Body of pancreas (tissue), 4 donors: ENCODE results near the gene SCNN1A. TPM values are rescaled to one million over a fixed set of nuclear protein-coding genes. Genes with fewer than 3 reads are reported as not detected.

ENCODE experiments used
- ATAC-seq: fragments of 150-250 bp; one replicate; pipeline ENCODE4 v1.9.1; 2016
- DNase-seq, 4 donors: peaks; one replicate each; pipeline ENCODE4 v3.0.0-alpha.2; 2019
- H3K27ac ChIP-seq, 4 donors: fragments of 200-600 bp; sonication (generic); 1 replicate in 3 of 4; 2 replicates in 1 of 4; pipeline versions ENCODE4 v1.5.1 to v1.6.1; 2016 to 2019; ENCODE audit warnings: mild to moderate bottlenecking in 1 of 4, mixed read lengths in 1 of 4, moderate library complexity in 1 of 4
- H3K27me3 ChIP-seq, 2 donors: fragments of 200-600 bp; sonication (generic); one replicate each; pipeline ENCODE4 v1.6.0; 2016; ENCODE audit warnings: mild to moderate bottlenecking in 1 of 2
- H3K36me3 ChIP-seq, 2 donors: fragments of 200-600 bp; sonication (generic); replicated peaks in 1 of 2; 2 replicates each; pipeline ENCODE4 v1.5.1; 2016; ENCODE audit warnings: low read depth in 2 of 2; ENCODE audit not compliant: insufficient read depth in 1 of 2
- H3K4me1 ChIP-seq: fragments of 200-600 bp; sonication (generic); one replicate; pipeline ENCODE4 v1.6.0; 2016
- H3K4me3 ChIP-seq, 2 donors: fragments of 200-600 bp; sonication (generic); 1 replicate in 1 of 2; 2 replicates in 1 of 2; pipeline ENCODE4 v1.5.1; 2016 to 2019
- H3K9me3 ChIP-seq, 3 donors: fragments of 200-600 bp; sonication (generic); 1 replicate in 2 of 3; 2 replicates in 1 of 3; pipeline ENCODE4 v1.5.1; 2016
- POLR2A ChIP-seq, 3 donors: fragments of 450-650 bp; IDR thresholded peaks; one replicate each; pipeline ENCODE4 v1.6.1; 2016; ENCODE audit warnings: antibody characterized with exemption in 3 of 3, mild to moderate bottlenecking in 2 of 3
- WGBS, 2 donors: methylation state at CpG; one replicate each; pipeline ENCODE4 v1.1.5; 2017; 5-methylcytosine and 5-hydroxymethylcytosine counted together
- intact Hi-C: fragments of 100-400 bp; cut with DNase I; formaldehyde crosslinking; loops from one replicate; pipeline ENCODE4 v1.15.1; 2023
- total RNA-seq, 2 donors: library from RNA; depleted of rRNA; stranded (reverse); fragments of >200 nt; gene quantifications; one replicate each; pipeline ENCODE4 v1.1.0, GENCODE V29; 2016
- TF ChIP-seq, protein P1 (sequence below), 7 experiments: fragments of 450-650 bp in 4 of 7; fragments of 200-600 bp in 3 of 7; sonication (generic) in 3 of 7; IDR thresholded peaks; one replicate each; pipeline ENCODE4 v1.5.1; 2016 to 2019; ENCODE audit warnings: antibody characterized with exemption in 7 of 7

The SCNN1A gene
- total RNA-seq, 2 donors from 2014 or later: 62.5 to 112 TPM

- Histone ChIP-seq H3K27me3 (no peaks in the 10 kb centered on the region), H3K27ac (peak overlapping the region in 3 of 4 donors; percentile 73 to 75 (median 75)), H3K9me3 (no peaks in the 10 kb centered on the region), H3K36me3 (peaks cover under 1% of the 10 kb centered on the region in 2 donors), H3K4me3 (no peak overlapping the region), H3K4me1 (peaks cover 44% of the 10 kb centered on the region)
- TF ChIP-seq, protein P1, sequence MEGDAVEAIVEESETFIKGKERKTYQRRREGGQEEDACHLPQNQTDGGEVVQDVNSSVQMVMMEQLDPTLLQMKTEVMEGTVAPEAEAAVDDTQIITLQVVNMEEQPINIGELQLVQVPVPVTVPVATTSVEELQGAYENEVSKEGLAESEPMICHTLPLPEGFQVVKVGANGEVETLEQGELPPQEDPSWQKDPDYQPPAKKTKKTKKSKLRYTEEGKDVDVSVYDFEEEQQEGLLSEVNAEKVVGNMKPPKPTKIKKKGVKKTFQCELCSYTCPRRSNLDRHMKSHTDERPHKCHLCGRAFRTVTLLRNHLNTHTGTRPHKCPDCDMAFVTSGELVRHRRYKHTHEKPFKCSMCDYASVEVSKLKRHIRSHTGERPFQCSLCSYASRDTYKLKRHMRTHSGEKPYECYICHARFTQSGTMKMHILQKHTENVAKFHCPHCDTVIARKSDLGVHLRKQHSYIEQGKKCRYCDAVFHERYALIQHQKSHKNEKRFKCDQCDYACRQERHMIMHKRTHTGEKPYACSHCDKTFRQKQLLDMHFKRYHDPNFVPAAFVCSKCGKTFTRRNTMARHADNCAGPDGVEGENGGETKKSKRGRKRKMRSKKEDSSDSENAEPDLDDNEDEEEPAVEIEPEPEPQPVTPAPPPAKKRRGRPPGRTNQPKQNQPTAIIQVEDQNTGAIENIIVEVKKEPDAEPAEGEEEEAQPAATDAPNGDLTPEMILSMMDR (IDR thresholded peaks at IDR 0.05): no peak
- no peak for TF ChIP-seq POLR2A (IDR thresholded peaks at IDR 0.05)
- ATAC-seq (no peak), DNase-seq (no peak)
- intact Hi-C loops: no loop called here
- 46 to 47% methylated on average over 2 of the region's 2 CpGs for WGBS, 2 donors
Observed at GRCh38 chr12:6322969-6323339, 52.4 kb downstream of the SCNN1A start.

DNA sequence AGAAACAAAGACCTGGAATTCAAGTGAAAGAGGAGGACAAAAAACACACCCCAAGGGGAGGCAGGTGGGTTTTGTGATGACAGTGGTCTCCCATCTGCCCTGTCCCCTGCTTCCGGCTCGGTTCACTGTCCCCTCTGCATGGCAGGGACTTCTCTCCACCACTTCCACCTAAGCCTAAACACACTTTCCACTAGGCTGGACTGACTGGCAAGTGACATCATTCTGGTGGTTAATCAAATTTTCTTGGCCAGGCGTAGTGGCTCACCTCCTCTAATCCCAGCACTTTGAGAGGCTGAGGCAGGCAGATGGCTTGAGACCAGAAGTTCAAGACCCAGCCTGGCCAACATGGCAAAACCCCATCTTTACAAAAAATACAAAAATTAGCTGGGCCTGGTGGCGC lies 53.0 kb downstream of the SCNN1A start:
- no peak for ATAC-seq

GRCh38 chr12:6321905-6322304 lies 53.5 kb downstream of the SCNN1A start:
- intact Hi-C loops: no loop called here
- Histone ChIP-seq H3K27me3 (no peaks in the 10 kb centered on the region), H3K27ac (peak overlapping the region in 2 of 4 donors; percentile 51 to 75), H3K4me1 (peaks cover 42% of the 10 kb centered on the region), H3K4me3 (no peak overlapping the region), H3K9me3 (no peaks in the 10 kb centered on the region), H3K36me3 (no peaks in the 10 kb centered on the region)
- TF ChIP-seq, protein P1 (IDR thresholded peaks at IDR 0.05): no peak
- no peak for TF ChIP-seq POLR2A (IDR thresholded peaks at IDR 0.05)
- no peak for DNase-seq
- WGBS, 2 donors: 42 to 46% methylated on average over 6 of the region's 6 CpGs
- no peak for ATAC-seq

More for the DNA sequence above, 53.0 kb downstream of the SCNN1A start:
- Histone ChIP-seq H3K27me3 (no peaks in the 10 kb centered on the region), H3K27ac (peak overlapping the region in 3 of 4 donors; percentile 51 to 75 (median 73)), H3K4me3 (no peak overlapping the region), H3K9me3 (no peaks in the 10 kb centered on the region), H3K4me1 (peaks cover 44% of the 10 kb centered on the region), H3K36me3 (no peaks in the 10 kb centered on the region)
- intact Hi-C loops: no loop called here
- no peak for TF ChIP-seq POLR2A (IDR thresholded peaks at IDR 0.05)
- TF ChIP-seq, protein P1 (IDR thresholded peaks at IDR 0.05): no peak
- WGBS, 2 donors: 83 to 89% methylated on average over 4 of the region's 4 CpGs
- DNase-seq: no peak

DNA sequence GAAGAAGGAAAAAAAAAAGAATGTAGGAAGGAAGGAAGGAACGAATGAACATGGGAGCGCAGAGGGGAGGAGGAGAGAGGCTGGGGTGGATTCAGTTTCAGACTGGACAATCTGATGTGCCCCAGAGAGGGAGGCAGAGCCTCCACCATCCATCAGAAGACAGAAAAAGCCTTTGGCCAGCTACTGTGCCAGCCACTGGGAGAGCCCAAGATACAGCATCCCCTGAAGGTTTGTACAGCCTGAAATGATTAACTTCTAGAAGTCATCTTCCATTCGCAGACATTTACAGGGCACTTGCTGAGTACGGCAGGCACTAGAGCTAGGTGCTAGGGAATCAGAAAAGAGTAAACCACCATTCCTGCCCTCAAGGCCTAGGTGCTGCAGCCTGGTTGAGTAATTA lies 55.9 kb downstream of the SCNN1A start:
- no peak for TF ChIP-seq POLR2A (IDR thresholded peaks at IDR 0.05)
- TF ChIP-seq, protein P1 (IDR thresholded peaks at IDR 0.05): no peak
- ATAC-seq (no peak), DNase-seq (no peak)
- no peaks in the 10 kb centered on the region for H3K9me3 ChIP-seq
- peaks cover 23% of the 10 kb centered on the region for H3K4me1 ChIP-seq
- intact Hi-C loops: no loop called here
- no peak overlapping the region for H3K27ac ChIP-seq
- WGBS, 2 donors: 89 to 91% methylated on average over 4 of the region's 4 CpGs
- no peaks in the 10 kb centered on the region for H3K36me3 ChIP-seq
- no peak overlapping the region for H3K4me3 ChIP-seq
- no peaks in the 10 kb centered on the region for H3K27me3 ChIP-seq

DNA sequence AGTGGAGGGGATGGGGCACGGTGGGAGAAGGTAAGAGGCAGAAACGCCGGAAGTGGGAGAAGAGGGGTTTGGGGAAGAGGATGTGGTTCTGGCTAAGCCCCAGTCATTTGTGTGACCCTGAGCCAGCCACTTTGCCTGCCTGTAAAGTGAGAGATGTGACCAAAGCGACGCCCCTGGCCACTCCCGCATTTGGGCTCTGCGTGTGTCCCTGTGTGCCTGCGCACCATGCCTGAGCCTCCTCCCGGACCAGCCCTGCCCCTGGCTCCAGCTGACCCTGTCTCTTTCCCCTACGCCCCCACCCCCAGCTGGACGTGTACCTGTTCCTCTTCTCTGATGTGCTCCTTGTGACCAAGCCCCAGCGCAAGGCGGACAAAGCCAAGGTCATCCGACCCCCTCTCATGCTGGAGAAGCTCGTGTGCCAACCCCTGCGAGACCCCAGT lies 56.9 kb downstream of the SCNN1A start:
- 71 to 83% methylated on average over 14 to 16 of the region's 16 CpGs for WGBS, 2 donors
- Histone ChIP-seq H3K9me3 (no peaks in the 10 kb centered on the region), H3K36me3 (no peaks in the 10 kb centered on the region), H3K4me3 (no peak overlapping the region), H3K27ac (no peak overlapping the region), H3K4me1 (peaks cover 17% of the 10 kb centered on the region), H3K27me3 (no peaks in the 10 kb centered on the region)
- DNase-seq (no peak), ATAC-seq (no peak)
- no peak for TF ChIP-seq POLR2A (IDR thresholded peaks at IDR 0.05)
- TF ChIP-seq, protein P1 (IDR thresholded peaks at IDR 0.05): no peak
- intact Hi-C loops: no loop called here
